ENCODE measurements around the gene UBTD1.
"Not testable (repeated sequence)": the region's sequence is repeated elsewhere in the genome, so short reads cannot be mapped to it uniquely, and the experiment has no call there.

The UBTD1 gene, protein sequence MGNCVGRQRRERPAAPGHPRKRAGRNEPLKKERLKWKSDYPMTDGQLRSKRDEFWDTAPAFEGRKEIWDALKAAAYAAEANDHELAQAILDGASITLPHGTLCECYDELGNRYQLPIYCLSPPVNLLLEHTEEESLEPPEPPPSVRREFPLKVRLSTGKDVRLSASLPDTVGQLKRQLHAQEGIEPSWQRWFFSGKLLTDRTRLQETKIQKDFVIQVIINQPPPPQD

GRCh38 chr10:97498841-97499560 lies at the start of gene UBTD1:
UBTD1 (plus strand) TSS chr10:97498924; CDS start chr10:97499204, 280 bp downstream.
- no peak for DNase-seq

GRCh38 chr10:97450828-97451227 lies 47.9 kb upstream of the UBTD1 start:
- DNase-seq, result no peak

- DNase-seq, result no peak
These were observed 47.1 kb upstream of the UBTD1 start for GRCh38 chr10:97451605-97452004.

DNA sequence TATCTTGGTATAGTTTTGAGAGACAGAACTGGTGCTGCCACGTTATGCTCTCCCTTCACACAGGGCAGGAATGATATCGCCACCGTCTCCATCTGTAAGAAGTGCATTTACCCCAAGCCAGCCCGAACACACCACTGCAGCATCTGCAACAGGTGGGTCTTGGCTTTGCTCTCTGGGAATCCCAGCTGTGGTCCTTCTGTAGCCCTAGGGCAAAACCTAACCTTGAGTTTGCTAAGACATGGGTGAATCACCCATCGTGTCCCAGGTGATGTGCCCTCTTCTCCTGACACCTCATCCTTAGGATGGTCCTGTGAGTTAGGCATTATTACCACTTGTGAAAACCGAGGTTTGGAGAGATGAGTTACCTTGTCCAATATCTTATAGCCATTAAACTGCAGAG lies 46.4 kb upstream of the UBTD1 start:
- no peak for DNase-seq

DNA sequence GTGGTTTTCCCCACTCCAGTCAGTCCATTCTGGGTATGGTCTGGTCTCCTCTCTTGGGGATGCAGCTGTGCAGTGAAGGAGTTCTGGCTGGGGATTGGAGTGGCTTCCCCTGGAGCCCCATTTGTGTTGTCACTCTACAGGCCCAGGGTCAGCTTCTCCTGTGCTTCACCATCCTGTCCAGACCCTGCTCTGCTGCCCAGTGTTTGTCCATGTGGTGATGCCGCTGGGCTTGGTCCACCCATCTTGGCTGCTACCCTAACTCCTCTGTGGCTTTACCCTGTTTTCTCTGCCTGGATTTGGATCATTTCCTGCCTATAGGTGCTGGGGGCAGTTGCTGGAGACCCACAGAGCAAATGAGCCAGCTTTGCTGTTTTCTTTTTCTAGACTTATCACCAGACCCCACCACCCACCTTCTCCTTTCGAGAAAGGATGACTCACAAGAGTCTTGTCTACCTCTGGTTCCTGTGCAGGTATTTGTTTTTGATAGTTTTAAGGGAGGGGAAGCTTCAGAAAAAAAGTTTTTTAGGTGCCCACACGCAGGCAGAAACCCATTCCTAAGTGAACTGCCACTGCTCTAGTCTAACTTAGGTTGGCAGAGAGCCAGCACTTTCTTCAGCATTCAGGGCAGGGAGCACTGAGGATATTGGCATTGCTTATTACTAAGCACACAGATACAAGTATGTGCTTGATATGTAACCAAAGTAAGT lies 44.2 kb upstream of the UBTD1 start:
- DNase-seq, result no peak

- DNase-seq, result no peak
These were observed 42.6 kb upstream of the UBTD1 start for GRCh38 chr10:97456034-97456685.

GRCh38 chr10:97456686-97457065 lies 42.0 kb upstream of the UBTD1 start:
- no peak for DNase-seq

- no peak for DNase-seq
These were observed 39.6 kb upstream of the UBTD1 start for GRCh38 chr10:97459111-97459510.

DNA sequence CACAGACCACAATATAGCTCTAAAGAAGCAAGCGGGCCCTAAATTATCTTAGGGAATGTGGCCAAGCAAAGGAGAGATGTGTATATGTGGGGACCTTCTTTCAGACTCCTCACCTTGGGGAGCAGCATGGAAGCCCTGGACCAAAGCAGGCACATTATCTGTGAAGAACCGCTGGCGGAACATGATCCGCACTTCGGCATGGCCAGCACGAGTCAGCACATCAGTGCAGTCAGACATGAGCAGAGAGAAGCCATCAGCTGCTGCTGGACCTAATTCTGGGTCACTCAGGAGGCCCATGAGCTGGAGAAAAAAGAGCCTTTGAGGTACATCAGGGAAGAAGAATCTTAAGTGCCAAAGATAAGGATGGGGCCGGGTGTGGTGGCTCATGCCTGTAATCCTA lies 38.8 kb upstream of the UBTD1 start:
- DNase-seq, result no peak

- no peak for DNase-seq
These were observed 36.4 kb upstream of the UBTD1 start for GRCh38 chr10:97462309-97462708.

DNA sequence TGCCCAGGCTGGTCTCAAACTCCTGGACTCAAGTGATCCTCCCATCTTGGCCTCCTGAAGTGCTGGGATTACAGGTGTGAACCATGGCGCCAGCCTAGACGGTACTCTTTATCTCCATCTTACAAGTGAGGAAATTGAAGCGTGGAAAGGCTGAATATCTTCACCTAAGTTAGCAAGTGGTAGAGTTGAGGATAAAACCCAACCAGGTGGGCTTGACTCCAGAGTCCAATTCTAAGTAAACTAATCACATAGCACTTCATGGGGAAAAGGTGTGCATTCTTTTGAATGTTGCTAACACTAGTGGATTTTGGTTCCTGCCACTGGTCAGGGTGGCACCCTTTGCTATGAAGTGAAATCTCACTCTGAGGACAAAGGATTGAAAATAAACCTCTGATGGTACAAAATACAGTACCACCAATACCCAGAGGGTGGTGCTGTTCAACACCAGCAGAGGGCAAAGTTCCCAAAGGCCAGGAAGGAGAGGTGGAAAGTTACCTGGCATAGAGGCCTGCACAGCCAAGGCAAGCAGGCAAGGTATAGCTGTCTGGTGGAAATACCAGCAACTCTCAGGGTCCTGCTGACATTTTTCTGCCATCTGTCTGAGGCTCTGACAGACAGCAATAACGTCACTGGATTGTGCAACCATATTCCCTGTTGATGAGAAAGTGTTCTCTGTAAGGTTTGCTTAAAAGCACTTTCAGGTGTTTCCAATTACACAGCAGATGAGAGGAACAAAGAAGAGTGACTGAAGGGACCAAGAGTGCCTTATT lies 35.2 kb upstream of the UBTD1 start:
- DNase-seq, result no peak

GRCh38 chr10:97464226-97464625 lies 34.5 kb upstream of the UBTD1 start:
- no peak for DNase-seq

DNA sequence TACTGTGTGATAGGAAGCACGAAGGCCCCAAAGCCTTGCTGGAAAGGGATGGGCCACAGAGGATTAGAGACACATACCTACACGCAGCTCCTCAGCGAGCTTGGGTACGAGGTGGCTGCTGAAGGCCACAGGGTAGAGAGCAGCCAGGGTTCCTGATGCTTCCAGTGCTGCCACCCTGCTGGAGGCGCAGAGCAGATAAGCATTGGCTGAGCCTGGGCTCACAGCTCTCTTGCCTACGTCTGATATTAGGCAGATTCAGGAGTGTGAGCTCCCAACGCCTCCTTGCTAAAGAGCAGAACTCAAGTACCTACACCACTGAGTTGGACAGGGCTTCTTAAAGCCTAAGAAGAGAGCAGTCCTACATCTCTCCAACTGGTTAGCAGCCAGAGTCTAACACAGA lies 32.7 kb upstream of the UBTD1 start:
- DNase-seq, result no peak

GRCh38 chr10:97466755-97467154 lies 32.0 kb upstream of the UBTD1 start:
- no peak for DNase-seq

DNA sequence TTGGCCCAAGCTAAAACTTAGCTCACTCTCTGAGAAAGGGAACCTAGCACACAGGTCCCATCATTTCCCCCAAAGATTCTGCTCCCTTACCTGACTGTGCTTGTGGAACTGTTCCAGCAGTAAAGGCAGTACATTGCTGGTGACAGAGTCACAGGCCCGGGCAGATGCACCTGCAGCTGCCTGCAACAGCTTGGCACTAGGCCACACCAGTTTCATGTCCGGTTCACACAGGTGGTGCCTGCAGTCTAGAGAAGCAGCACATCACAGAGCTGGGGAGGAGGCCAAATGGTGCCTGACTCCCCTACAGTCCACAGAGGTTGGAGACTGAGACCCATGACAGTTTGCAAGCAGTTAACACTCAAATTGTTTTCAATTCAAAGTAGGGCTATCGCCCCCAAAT lies 30.6 kb upstream of the UBTD1 start:
- no peak for DNase-seq

- not testable (repeated sequence) for DNase-seq
These were observed 29.9 kb upstream of the UBTD1 start for GRCh38 chr10:97468781-97469180.

GRCh38 chr10:97474918-97475317 lies 23.8 kb upstream of the UBTD1 start:
- no peak for DNase-seq

DNA sequence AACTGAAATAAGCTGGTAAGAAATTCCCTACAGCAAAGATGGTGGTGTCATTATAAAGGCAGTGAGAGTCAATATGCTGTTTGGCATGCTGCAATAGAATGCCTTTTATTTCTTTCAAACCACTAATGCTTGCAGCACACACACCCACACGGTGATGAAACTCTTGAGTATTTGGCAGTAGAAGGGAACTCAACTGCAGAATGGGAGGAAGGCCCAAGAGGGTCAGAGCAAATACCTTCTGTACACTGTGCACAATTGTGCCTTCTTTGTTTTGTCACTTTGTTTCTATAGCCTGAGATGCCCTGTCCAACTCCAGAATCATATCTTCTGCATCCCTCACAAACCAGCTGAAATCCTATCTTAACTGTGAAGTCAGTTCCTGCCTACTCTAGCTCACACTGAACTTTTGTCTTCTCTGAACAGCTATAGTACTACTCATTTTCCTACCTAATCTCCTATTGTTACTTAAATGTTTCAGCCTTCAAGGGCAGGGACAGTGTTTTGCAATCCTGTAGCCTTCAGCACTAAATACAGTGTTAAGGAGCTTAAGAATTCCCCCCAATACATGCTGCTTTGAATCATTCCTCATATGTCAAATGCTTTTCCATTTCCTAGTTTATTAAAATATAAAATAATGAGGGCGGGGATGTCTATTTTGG lies 22.7 kb upstream of the UBTD1 start:
- no peak for DNase-seq

DNA sequence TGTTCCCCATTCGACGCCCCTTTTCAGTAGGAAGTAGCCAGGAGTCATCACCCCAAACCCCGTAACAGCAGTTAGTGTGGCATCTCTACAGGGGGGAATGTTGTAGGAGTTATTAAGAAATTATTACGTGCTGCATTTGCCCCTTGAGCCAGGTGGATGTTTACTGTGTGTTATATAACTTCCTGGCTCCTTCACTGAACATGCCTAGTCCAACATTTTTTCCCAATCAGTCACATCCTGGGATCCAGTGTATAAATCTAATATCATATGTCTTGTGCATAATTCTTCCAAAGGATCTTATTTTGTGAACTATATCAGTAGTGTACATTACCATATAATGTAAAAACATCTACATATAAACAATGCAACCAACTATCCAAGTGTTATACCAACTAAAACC lies 19.3 kb upstream of the UBTD1 start:
- DNase-seq, result not testable (repeated sequence)

DNA sequence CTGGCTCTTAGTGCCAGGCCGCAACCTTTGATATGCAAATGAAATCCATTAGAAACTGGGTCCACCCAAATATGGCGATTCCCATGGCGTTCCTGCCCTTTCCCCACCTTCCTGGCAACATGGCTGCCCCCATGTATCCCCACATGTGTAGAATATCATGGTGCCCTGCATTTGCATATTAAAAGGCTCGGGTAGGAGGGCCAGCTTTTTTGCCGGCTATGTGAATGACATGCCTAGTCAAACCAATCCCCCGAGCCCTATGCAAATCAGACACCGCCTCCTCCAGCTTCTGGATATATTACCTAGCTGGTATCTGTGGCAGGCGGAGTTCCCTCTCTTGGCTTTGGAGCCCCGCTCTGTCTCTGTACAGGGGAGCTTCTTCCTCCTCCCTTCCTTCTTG lies 18.8 kb upstream of the UBTD1 start:
- no peak for DNase-seq

- DNase-seq, result no peak
These were observed 17.7 kb upstream of the UBTD1 start for GRCh38 chr10:97481071-97481470.

GRCh38 chr10:97482381-97482780 lies 16.3 kb upstream of the UBTD1 start:
- no peak for DNase-seq

All from NCI-H446 treated with DMSO at 0.1 percent for 48 hours (cell line).